K562 (cell line): ENCODE data around the gene ERAP2. TPM values are rescaled to one million over a fixed set of nuclear protein-coding genes. Genes with fewer than 3 reads are reported as not detected.

Experiments used
- CCAR2 ChIP-seq: fragments of 200-400 bp; formaldehyde crosslinking; IDR thresholded peaks from 2 replicates; pipeline ENCODE4 v1.6.1; 2017; ENCODE audit warnings: mild to moderate bottlenecking, low read depth, low read length
- CTBP1 ChIP-seq: fragments of 450-650 bp; IDR thresholded peaks from 2 replicates; pipeline ENCODE4 v1.6.1; 2016; ENCODE audit warnings: borderline replicate concordance
- ID3 ChIP-seq, 2 experiments: fragments of 250-450 bp in 1 of 2; fragments of 450-650 bp in 1 of 2; sonication (Bioruptor Pico) in 1 of 2; IDR thresholded peaks; 2 replicates each; pipeline versions ENCODE4 v1.6.1 to v1.8.0; 2016 to 2021; ENCODE audit warnings: mild to moderate bottlenecking in 2 of 2, moderate library complexity in 2 of 2, missing compliant biosample characterization in 1 of 2, missing genetic modification characterization in 1 of 2
- KLF13 ChIP-seq: fragments of 450-650 bp; IDR thresholded peaks from 2 replicates; pipeline ENCODE4 v1.6.1; 2016; ENCODE audit warnings: missing genetic modification characterization, low read depth, mild to moderate bottlenecking, missing compliant biosample characterization, moderate library complexity, borderline replicate concordance
- LCOR ChIP-seq: sonication (generic); formaldehyde crosslinking; IDR thresholded peaks from 2 replicates; pipeline ENCODE4 v1.8.0; 2022; ENCODE audit warnings: mild to moderate bottlenecking, missing genetic modification reagents
- MCM2 ChIP-seq: fragments of 450-650 bp; IDR thresholded peaks from 2 replicates; pipeline ENCODE4 v1.6.1; 2017; ENCODE audit warnings: low read depth, mild to moderate bottlenecking
- RBM34 ChIP-seq: fragments of 200-400 bp; formaldehyde crosslinking; IDR thresholded peaks from 2 replicates; pipeline ENCODE4 v1.6.1; 2018; ENCODE audit warnings: low read length, borderline replicate concordance; ENCODE audit not compliant: insufficient read depth
- SIN3A ChIP-seq, 2 experiments: fragments of 150-350 bp in 1 of 2; IDR thresholded peaks; 2 replicates each; pipeline ENCODE4 v1.6.1; 2011 to 2016; ENCODE audit warnings: borderline replicate concordance in 2 of 2, low read depth in 2 of 2, low read length in 2 of 2, mild to moderate bottlenecking in 2 of 2, moderate library complexity in 2 of 2; ENCODE audit not compliant: control insufficient read depth in 1 of 2
- ZBTB11 ChIP-seq, 3 experiments: fragments of 200-800 bp in 1 of 3; fragments of 250-450 bp in 1 of 3; fragments of 450-650 bp in 1 of 3; sonication (Bioruptor Pico) in 1 of 3; sonication (Bioruptor generic) in 1 of 3; formaldehyde crosslinking in 1 of 3; IDR thresholded peaks; 2 replicates each; pipeline versions ENCODE4 v1.6.1 to v1.8.0; 2016 to 2022; ENCODE audit warnings: mild to moderate bottlenecking in 2 of 3, missing genetic modification characterization in 2 of 3, missing compliant biosample characterization in 1 of 3, moderate library complexity in 1 of 3
- polyA plus RNA-seq, 8 experiments: library from polyadenylated mRNA; depleted of rRNA in 4 of 8; stranded (reverse) in 5 of 8; unstranded in 3 of 8; fragments of >200 nt; fragmentation: Nextera tagmentation in 2 of 8; fragmentation: Illumina TruSeq in 1 of 8; extraction: Ambion mirVana in 2 of 8; extraction: Trizol in 1 of 8; gene quantifications; 2 replicates each; pipeline versions ENCODE4 v1.2.1 to v1.2.3, GENCODE V29; 2011 to 2014; ENCODE audit warnings: inconsistent platforms in 1 of 8, missing spikeins in 1 of 8
- total RNA-seq, 7 experiments: library from RNA; depleted of rRNA in 6 of 7; stranded (reverse); fragments of >200 nt in 6 of 7; fragmentation: Illumina TruSeq in 2 of 7; extraction: Trizol in 2 of 7; gene quantifications; 2 replicates each; pipeline versions ENCODE4 v1.2.1 to v1.2.3, GENCODE V29; 2011 to 2021; ENCODE audit warnings: low replicate concordance in 1 of 7
- TF ChIP-seq, protein P1 (sequence below), 2 experiments: fragments of 450-650 bp in 1 of 2; sonication (generic) in 1 of 2; formaldehyde crosslinking in 1 of 2; IDR thresholded peaks; 2 replicates each; pipeline versions ENCODE4 v1.7.1 to v1.9.0; 2016 to 2022; ENCODE audit warnings: inconsistent platforms in 1 of 2, mild to moderate bottlenecking in 1 of 2, missing genetic modification reagents in 1 of 2

ERAP2 gene
- total and polyA plus RNA-seq, 9 of the 15 experiments (the other 6 are each of a cell fraction or from before 2014, with no cell fraction given), result 0.93 to 4.0 (median 2.1) TPM

DNA sequence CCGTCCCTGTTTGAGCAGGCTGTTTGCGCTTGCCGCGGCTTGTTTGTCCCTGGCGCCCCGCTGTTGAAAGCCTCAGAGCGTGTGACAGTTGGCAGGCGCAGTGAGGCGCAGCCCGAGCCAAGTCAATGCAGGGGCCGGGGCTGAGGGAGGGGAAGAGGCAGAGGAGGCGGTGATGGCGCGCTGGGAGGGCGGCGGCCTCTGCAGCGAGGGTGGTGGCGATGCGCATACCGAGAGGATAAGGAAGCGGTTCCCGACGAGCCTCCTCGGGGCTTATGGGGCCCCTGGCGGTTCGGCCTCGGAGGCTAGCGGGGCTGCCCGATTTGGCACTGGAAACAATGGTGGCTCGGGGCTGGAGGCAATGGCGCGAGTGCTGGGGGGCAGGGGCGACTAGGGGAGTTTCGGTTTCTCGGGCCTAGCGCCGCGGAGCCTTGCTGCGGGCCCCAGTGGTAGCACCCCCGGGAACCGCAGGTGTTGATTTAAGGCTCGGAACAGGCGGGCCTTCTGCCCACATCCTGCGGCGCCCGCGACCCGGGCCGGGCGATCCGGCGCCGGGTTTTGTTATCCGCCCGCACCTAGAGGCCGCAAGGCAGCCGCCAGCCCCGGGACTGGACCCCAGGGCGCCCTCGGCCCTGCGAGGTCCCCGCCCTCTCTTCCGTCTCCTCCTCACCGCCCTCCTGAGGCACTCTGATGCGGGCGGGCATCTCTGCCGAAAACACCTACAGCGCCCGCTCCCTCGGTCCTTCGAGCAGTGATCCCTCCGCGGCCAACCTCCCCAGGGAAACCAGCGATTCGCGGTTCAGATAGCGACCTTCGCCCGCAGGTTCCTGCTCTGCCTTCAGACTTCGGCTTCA lies 58.6 kb downstream of the ERAP2 start (continued):
- TF ChIP-seq, protein P1, sequence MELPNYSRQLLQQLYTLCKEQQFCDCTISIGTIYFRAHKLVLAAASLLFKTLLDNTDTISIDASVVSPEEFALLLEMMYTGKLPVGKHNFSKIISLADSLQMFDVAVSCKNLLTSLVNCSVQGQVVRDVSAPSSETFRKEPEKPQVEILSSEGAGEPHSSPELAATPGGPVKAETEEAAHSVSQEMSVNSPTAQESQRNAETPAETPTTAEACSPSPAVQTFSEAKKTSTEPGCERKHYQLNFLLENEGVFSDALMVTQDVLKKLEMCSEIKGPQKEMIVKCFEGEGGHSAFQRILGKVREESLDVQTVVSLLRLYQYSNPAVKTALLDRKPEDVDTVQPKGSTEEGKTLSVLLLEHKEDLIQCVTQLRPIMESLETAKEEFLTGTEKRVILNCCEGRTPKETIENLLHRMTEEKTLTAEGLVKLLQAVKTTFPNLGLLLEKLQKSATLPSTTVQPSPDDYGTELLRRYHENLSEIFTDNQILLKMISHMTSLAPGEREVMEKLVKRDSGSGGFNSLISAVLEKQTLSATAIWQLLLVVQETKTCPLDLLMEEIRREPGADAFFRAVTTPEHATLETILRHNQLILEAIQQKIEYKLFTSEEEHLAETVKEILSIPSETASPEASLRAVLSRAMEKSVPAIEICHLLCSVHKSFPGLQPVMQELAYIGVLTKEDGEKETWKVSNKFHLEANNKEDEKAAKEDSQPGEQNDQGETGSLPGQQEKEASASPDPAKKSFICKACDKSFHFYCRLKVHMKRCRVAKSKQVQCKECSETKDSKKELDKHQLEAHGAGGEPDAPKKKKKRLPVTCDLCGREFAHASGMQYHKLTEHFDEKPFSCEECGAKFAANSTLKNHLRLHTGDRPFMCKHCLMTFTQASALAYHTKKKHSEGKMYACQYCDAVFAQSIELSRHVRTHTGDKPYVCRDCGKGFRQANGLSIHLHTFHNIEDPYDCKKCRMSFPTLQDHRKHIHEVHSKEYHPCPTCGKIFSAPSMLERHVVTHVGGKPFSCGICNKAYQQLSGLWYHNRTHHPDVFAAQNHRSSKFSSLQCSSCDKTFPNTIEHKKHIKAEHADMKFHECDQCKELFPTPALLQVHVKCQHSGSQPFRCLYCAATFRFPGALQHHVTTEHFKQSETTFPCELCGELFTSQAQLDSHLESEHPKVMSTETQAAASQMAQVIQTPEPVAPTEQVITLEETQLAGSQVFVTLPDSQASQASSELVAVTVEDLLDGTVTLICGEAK (IDR thresholded peaks at IDR 0.05), result 0 out of 2 replicates have a peak, but pooled peaks have one; percentile 51
- TF ChIP-seq, protein P1 (CRISPR knock-in tag; IDR thresholded peaks at IDR 0.05), result no peak
- TF ChIP-seq CTBP1, result peak; percentile 94
- no peak for TF ChIP-seq ID3 (CRISPR knock-in tag; IDR thresholded peaks at IDR 0.05)
- TF ChIP-seq ID3 (tag; IDR thresholded peaks at IDR 0.05), result peak; percentile 46; the same call in 1 of the 2 replicates
- TF ChIP-seq SIN3A (IDR thresholded peaks at IDR 0.05; ENCODE audit: borderline replicate concordance in 2 of 2, control insufficient read depth in 1 of 2, low read depth in 2 of 2, low read length in 2 of 2), result peak in 1 of 2 experiments; percentile 53; a peak in 2 of 4 replicates
- TF ChIP-seq MCM2, result no peak
- TF ChIP-seq ZBTB11 (CRISPR knock-in tag; IDR thresholded peaks at IDR 0.05), result peak in 1 of 3 experiments; percentile 62; a peak in 3 of 6 replicates
- peak; percentile 57 for TF ChIP-seq LCOR (CRISPR knock-in tag)
- TF ChIP-seq RBM34, result 0 out of 2 replicates have a peak, but pooled peaks have one; percentile 34
- TF ChIP-seq CCAR2, result no peak
- peak; percentile 48; the same call in 1 of the 2 replicates for TF ChIP-seq KLF13 (tag)
